ENCODE data around the gene CDH18.

Gene CDH18

GRCh38 chr5:19728571-19728970 lies 259.4 kb downstream of the CDH18 start:
- DNase-seq, result no peak

DNA sequence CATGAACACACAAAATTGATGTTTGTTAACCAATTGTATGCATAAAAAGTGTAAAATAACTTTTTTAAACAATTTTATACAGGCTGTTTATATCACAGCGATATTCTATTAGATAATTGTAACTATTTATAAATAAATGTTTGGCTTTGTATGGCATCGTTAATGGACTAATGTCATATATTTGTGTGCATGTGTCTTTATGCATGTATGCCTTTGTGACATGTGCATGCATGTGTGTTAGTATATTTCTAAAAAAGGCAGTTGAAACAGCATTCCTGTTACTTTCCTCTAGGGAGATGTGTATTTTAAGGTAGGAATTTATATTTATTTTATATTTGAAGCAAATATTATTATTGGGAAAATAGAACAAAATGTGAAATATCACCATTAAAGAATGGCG lies 268.9 kb downstream of the CDH18 start:
- no peak for DNase-seq

DNA sequence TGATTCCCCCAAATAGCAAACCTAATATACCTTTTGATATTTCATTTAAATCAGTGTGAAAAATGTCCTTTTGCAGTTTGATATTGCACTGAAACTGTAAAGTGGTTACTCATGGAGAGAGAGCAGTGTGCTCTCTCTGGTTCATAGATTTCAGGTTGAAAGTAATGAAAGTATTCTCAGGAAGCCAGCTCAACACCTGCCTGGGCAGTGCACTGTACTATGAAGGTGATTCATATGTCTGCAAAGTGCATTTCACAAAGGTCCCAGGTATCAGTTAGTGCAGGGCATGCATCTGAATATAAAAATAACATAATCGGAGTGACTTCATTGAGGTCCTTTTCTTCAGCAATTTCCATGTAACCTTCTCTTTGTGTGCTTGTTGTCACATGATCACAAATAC lies 274.3 kb downstream of the CDH18 start:
- DNase-seq, result no peak

GRCh38 chr5:19709403-19709802 lies 278.6 kb downstream of the CDH18 start:
- no peak for DNase-seq

GRCh38 chr5:19706776-19707175 lies 281.2 kb downstream of the CDH18 start:
- no peak for DNase-seq

DNA sequence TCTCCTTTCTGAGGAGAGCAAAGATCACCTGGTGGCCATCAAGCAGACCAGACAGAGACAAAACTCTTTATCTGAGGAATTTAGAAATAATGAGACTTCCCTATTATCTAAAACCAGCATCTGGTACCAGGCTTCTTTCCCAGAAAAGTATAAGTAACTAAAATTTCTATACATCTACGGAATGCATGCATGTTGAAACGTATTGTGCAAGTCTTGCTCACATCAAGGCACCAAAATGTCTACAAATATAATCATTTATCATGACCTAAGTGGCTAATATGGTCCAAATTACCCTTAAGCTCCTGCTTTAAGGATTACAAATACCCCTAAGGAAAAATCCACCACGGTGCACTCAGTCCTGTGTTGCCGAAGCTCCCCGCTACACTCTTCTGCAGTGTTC lies 286.3 kb downstream of the CDH18 start:
- no peak for DNase-seq

DNA sequence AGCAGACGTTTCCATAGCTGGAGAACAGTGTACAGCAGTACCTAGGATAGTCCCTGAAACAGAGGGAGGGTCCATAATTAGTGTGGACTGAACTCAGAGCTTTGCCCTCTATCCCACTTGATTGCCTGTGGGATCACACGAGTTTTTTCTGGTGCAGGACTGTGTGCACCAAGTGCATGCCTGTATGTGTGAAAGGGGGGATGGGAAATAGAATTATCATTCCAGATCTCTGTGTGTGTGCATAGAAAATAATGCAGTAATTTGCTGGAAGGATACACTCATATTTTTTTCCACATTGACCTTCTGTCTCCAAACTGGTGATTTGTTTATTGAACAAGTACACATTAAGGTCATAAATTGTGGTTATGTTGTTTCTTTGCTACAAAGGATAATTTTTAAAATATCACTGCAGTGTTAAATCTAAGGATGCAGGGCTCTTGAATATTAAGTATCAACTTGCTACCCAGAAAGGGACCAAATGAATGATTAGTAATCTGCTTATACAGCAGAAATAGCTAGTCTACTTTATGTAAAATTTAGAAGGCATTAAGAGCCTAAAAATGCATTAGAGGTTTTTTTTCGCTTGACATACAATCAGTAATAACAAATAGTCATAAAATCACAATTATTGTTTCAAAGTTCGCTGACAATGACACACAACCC lies 292.9 kb downstream of the CDH18 start:
- no peak for DNase-seq

DNA sequence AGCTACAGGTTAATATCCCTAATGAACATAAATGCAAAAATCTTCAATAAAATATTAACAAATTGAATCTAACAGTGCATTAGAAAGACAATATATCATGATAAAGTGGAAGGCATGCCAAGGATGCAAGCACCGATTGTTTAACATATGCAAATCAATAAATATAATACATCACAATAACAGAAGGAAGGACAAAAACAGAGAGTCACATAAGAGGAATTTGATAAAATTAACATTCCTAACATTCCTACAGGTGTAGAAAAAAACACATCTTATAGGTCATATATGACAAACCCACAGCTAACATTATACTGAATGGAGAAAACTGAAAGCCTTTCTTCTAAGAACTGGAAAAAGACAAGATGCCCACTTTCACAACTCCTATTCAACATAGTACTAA lies 297.0 kb downstream of the CDH18 start:
- no peak for DNase-seq

GRCh38 chr5:19685473-19685872 lies 302.5 kb downstream of the CDH18 start:
- no peak for DNase-seq

GRCh38 chr5:19676895-19677294 lies 311.1 kb downstream of the CDH18 start:
- no peak for DNase-seq

- DNase-seq, result no peak
These were observed 327.3 kb downstream of the CDH18 start for GRCh38 chr5:19660679-19661078.

DNA sequence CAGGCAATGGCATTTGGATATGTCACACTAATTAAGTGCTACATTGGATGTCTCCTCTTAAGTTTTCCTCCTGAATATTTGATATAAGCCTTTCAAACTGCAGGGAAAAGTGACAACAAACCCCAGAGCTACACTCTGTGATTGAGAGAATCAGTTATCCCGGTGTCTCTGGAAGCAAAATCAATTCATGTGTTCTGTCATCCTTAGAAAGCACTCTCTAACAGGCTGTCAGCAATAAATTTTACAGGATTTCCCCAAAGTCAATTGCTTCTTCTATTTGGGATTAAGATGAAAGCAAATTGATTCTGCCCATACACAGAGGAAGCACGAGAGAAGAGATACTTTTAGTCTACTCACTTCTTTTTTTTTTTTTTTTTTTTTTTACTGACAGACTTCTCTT lies 332.4 kb downstream of the CDH18 start:
- DNase-seq, result no peak

- DNase-seq, result no peak
These were observed 349.5 kb downstream of the CDH18 start for GRCh38 chr5:19638461-19638860.

DNA sequence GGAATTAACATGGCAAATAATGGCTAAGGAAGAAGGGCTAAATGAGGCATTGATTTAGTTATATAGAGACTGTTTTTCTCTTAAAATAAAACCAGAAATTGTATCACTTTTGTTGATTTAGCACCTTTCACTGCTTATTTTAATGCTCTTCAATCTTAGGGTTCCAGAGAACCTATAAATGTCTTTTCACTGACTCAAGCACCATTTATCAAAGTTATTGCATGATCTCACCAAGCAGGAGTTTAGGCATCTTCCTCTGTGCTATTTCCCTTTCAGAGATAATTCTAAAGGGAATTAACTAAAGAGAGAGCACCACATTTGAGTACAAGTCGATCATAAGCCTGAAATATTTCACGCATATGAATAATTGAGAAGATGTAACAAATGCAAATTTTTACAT lies 357.1 kb downstream of the CDH18 start:
- DNase-seq, result no peak

DNA sequence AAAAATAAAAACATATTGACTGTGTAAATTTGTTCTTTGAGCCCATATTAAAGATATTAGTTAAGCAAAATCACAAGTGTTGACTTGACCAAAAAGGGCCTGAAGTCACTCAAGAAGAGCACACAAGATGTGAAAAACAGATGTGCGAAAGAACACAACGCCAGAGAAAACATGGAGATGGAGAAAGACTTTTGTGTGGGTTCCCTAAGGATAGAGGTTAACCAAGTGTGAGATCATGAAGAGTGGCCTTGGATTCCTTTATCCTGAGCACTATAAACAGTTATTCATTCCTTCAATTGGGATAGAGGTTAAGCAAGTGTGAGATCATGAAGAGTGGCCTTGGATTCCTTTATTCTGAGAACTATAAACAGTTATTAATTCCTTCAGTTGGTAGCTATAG lies 361.8 kb downstream of the CDH18 start:
- no peak for DNase-seq

DNA sequence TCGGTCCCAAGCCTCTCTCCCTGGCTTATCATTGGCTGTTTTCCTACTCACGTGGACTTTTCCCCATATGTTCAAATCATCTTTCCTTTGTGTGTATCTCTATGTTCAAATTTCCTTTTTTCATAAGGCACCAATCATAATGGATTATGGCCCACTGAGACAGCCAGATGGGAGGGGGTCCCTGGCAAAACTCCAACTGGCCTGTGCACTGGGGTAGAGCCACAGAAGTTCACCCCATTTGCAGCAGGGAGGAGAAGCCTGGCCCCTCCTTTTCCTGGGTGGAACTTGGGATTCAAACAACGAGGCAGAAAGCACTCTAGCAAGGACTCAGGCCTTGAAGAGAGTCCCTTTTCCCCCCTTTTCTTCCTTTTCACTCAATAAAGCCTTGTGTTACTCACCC lies 362.4 kb downstream of the CDH18 start:
- no peak for DNase-seq

DNA sequence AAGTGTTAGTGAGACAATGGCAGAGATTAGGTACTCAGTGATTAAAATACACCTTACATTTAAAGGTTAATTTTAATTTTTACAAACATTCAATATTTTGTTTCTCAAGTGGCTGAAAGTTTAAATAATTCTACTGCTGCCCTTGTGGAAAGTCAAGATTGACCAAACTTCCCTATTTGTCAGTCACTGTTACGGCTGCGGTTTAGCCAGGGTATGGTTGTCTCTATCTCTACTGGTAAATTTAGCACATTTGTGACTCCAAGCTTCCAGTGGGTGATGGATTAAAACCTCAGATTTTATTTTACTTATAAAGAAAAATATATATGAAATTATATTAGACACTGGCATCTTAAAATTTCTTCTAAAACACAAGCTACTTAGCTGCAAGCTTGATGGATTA lies 368.4 kb downstream of the CDH18 start:
- no peak for DNase-seq

DNA sequence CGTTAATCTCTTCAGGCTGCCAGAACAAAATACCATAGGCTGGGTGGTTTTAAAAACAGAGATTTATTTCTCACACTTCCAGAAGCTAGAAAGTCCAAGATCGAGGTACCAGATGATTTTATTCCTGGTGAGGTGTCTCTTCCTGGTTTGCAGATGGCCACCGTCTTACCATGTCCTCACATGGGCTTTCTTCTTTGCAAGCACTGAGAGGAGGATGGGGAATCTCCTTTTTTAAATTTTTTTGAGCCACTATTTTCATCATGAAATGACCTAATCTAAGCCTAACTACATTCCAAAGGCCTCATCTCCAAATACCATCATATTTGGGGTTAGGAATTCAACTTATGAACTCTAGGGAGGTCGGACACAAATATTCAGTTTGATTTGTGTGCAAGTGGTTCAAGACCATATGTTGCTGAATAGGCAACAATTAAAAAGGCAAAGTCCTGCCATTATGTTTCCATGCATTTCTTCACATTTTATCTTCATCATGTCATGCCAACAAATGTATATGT lies 371.2 kb downstream of the CDH18 start:
- no peak for DNase-seq

- DNase-seq, result no peak
These were observed 372.3 kb downstream of the CDH18 start for GRCh38 chr5:19615661-19616060.

GRCh38 chr5:19615071-19615470 lies 372.9 kb downstream of the CDH18 start:
- DNase-seq, result no peak

DNA sequence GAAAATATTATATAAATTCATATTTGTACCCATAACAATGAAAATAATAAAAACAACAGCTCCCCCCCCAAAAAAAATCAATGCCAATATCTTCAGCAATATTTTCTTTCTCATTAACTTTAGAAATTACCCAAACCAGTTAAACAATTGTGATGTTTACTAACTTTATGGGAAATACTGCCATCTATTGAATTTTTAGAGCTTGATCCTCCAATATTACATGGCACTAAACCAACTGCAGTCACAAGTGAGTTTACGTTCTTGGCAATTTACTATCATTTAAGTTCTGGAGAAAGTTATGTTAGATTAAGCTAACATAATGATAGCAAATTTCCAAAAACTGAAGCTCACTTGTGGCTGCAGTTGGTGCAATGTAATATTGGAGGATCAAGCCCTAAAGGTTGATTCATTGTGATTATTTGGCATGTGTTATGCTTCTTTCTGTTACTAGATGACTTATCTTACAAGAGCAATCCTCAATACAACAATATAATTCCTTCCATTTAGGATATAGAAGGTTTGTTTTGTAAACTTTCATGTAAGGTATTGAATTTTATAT lies 379.5 kb downstream of the CDH18 start:
- DNase-seq, result no peak

DNA sequence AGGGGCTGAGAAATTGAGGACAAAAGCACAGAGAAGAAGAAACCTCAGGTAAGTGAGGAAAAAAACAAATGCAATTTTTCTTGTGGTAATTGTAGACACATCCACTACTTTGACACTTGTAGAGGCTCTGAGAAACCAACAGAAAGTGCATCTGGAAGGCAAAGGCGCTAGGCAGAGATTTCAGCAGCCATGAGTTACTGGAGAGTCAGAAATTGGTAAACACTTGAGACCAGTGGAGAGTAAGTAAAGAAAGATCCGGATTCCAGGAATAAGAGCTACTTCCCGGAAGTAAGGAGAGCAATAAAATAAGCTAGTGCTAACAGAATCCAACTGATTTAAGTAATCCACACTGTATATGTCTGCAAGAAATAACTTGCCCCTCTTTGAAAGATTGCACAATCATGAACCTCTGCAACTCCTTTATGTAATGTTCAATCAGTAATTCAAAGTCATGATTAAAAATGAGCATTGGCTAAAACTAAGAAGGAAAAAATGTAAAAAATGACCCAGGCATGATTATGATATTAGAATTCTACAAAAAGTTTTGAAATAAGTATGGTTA lies 382.1 kb downstream of the CDH18 start:
- no peak for DNase-seq

GRCh38 chr5:19584131-19584530 lies 403.9 kb downstream of the CDH18 start:
- DNase-seq, result no peak

GRCh38 chr5:19577882-19578281 lies 410.1 kb downstream of the CDH18 start:
- no peak for DNase-seq

DNA sequence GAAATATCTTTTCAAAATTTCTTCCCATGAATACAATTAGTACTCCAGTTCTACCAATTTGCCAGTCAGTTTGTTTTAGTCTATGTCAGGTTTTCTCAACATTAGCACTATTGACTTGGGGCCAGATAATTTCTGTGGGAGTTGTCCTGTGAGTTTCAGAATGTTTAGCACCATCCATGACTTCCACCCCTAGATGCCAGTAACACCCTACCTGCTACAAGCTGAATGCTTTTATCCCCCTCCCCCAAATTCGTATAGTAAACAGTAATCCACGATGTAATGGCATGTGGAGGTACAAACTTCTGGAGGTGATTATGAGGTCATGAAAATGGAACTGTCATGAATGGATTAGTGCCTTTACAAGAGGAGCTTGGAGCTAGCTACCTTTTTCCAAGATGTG lies 420.0 kb downstream of the CDH18 start:
- DNase-seq, result no peak
